HG03442 (cell line): ENCODE data around the gene CD34.
"Not testable (repeated sequence)": the region's sequence is repeated elsewhere in the genome, so short reads cannot be mapped to it uniquely, and the experiment has no call there.

Experiments
- ATAC-seq: cut with Tn5 transposase; IDR thresholded peaks from one replicate; pipeline ENCODE4 v1.9.1; 2021; ENCODE audit warnings: mild to moderate bottlenecking, moderate library complexity; ENCODE audit not compliant: unreplicated experiment

CD34 gene

GRCh38 chr1:207877914-207878313 lies 33.0 kb downstream of the CD34 start:
- not testable (repeated sequence) for ATAC-seq

GRCh38 chr1:207876131-207876530 lies 34.8 kb downstream of the CD34 start:
- no peak for ATAC-seq

- no peak for ATAC-seq
Observed at GRCh38 chr1:207875532-207875931, 35.4 kb downstream of the CD34 start.

- ATAC-seq = no peak
Observed at GRCh38 chr1:207873055-207873890, 37.7 kb downstream of the CD34 start.

- no peak for ATAC-seq
Observed at GRCh38 chr1:207872621-207873020, 38.3 kb downstream of the CD34 start.

- ATAC-seq = no peak
Observed at GRCh38 chr1:207871117-207871649, 39.7 kb downstream of the CD34 start.

- no peak for ATAC-seq
Observed at GRCh38 chr1:207870306-207871031, 40.5 kb downstream of the CD34 start.

- no peak for ATAC-seq
Observed at GRCh38 chr1:207869859-207870258, 41.1 kb downstream of the CD34 start.

GRCh38 chr1:207868774-207869721 lies 41.9 kb downstream of the CD34 start:
- peak; percentile 62 for ATAC-seq

- ATAC-seq = peak; percentile 7
Observed at GRCh38 chr1:207868251-207868773, 42.6 kb downstream of the CD34 start.

GRCh38 chr1:207867136-207868109 lies 43.5 kb downstream of the CD34 start:
- ATAC-seq = no peak

- no peak for ATAC-seq
Observed at GRCh38 chr1:207866471-207867135, 44.3 kb downstream of the CD34 start.

- ATAC-seq = peak; percentile 55
Observed at GRCh38 chr1:207863893-207864535, 46.9 kb downstream of the CD34 start.

- ATAC-seq = no peak
Observed at GRCh38 chr1:207862241-207862787, 48.6 kb downstream of the CD34 start.

- ATAC-seq = no peak
Observed at GRCh38 chr1:207861442-207862177, 49.3 kb downstream of the CD34 start.

GRCh38 chr1:207860531-207860930 lies 50.4 kb downstream of the CD34 start:
- ATAC-seq = no peak

- no peak for ATAC-seq
Observed at GRCh38 chr1:207858806-207859205, 52.1 kb downstream of the CD34 start.
